M059J (cell line): ENCODE results near the gene TRPM1. TPM values are rescaled to one million over a fixed set of nuclear protein-coding genes. Genes with fewer than 3 reads are reported as not detected.

Experiments used
- DNase-seq: peaks from one replicate; pipeline ENCODE4 v3.0.0-alpha.2; 2012; ENCODE audit warnings: low read depth
- total RNA-seq: library from RNA; depleted of rRNA; stranded (reverse); fragments of >200 nt; shearing (Covaris generic); gene quantifications from 2 replicates; pipeline ENCODE4 v1.2.3, GENCODE V29; 2014

Gene TRPM1
- total RNA-seq, 1 experiment from 2014 or later: 0.02 TPM

- DNase-seq: no peak
Measured at GRCh38 chr15:31083370-31083780, 18.1 kb downstream of the TRPM1 start.

GRCh38 chr15:31082771-31083369, 18.7 kb downstream of the TRPM1 start:
- no peak for DNase-seq

GRCh38 chr15:31081588-31082250, 19.8 kb downstream of the TRPM1 start:
- peak; percentile 51 for DNase-seq

- DNase-seq: no peak
Measured at GRCh38 chr15:31081056-31081455, 20.5 kb downstream of the TRPM1 start.

- no peak for DNase-seq
Measured at GRCh38 chr15:31080591-31081014, 20.9 kb downstream of the TRPM1 start.

GRCh38 chr15:31079519-31079918, 22.0 kb downstream of the TRPM1 start:
- no peak for DNase-seq

- DNase-seq: no peak
Measured at GRCh38 chr15:31078471-31078870, 23.1 kb downstream of the TRPM1 start.

GRCh38 chr15:31077941-31078340, 23.6 kb downstream of the TRPM1 start:
- no peak for DNase-seq

GRCh38 chr15:31077181-31077580, 24.3 kb downstream of the TRPM1 start:
- no peak for DNase-seq

- DNase-seq: no peak
Measured at GRCh38 chr15:31074321-31074720, 27.2 kb downstream of the TRPM1 start.

GRCh38 chr15:31070867-31071266, 30.7 kb downstream of the TRPM1 start:
- no peak for DNase-seq

- no peak for DNase-seq
Measured at GRCh38 chr15:31069360-31070000, 32.0 kb downstream of the TRPM1 start.

- DNase-seq: no peak
Measured at GRCh38 chr15:31067890-31068603, 33.5 kb downstream of the TRPM1 start.

- peak; percentile 53 for DNase-seq
Measured at GRCh38 chr15:31065824-31066223, 35.7 kb downstream of the TRPM1 start.

GRCh38 chr15:31062911-31063310, 38.6 kb downstream of the TRPM1 start:
- DNase-seq: no peak

- no peak for DNase-seq
Measured at GRCh38 chr15:31062310-31062847, 39.1 kb downstream of the TRPM1 start.

- no peak for DNase-seq
Measured at GRCh38 chr15:31060429-31061140, 40.9 kb downstream of the TRPM1 start.

- DNase-seq: no peak
Measured at GRCh38 chr15:31058236-31058962, 43.1 kb downstream of the TRPM1 start.

- DNase-seq: no peak
Measured at GRCh38 chr15:31051496-31052080, 49.9 kb downstream of the TRPM1 start.

- DNase-seq: no peak
Measured at GRCh38 chr15:31050953-31051352, 50.6 kb downstream of the TRPM1 start.
